HL-60/S4 (cell line): ENCODE results near the gene MRPL12.
"Not testable (repeated sequence)": the region's sequence is repeated elsewhere in the genome, so short reads cannot be mapped to it uniquely, and the experiment has no call there.

Experiments used
- in situ Hi-C: fragments of 300-500 bp; cut with MboI; formaldehyde crosslinking; loops from 2 replicates; pipeline ENCODE4 v1.14.3; 2022; ENCODE audit warnings: low sequenced_read_pairs

Gene MRPL12

DNA sequence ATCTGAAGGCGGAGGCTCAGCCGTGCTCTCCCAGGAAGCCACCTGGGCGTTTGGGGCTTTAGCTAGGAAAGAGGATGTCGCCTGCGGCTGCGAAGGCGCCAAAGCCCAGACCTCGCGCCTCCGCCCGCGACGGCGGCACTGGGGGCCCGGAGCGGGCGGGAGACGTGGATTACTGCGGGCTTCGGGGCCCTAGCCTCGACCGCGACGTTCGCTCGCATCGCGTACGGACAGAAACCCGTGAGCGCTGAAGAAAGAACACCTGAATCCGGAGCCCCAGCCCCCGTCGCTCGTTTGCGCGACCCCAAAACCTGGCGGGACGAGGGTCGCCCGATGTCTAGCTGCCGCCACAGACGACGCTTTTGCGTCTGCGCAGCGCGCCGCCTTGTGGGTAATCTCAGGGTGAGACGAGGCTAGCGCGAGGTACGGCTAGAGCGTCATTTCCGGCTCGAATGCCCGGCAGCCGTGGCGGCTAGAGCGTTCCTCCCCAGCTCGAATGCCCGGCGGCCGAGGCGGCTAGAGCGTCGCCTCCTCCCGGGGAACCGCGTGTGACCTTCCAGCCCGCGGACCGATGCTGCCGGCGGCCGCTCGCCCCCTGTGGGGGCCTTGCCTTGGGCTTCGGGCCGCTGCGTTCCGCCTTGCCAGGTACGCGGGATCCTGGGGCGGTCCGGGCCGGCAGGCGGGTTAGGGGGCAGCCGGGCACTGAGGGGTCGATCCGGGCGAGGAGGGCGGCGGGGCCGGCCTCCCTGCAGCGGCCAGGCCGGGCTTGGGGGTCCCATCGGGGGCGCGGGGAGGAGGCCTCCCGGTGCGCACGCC lies at the start of gene MRPL12:
Gene MRPL12, plus strand, starts transcription at position 434 of the 813 bp plus-strand sequence. Its CDS starts 135 bp downstream, at position 569.
- in situ Hi-C loops, result no loop called here

DNA sequence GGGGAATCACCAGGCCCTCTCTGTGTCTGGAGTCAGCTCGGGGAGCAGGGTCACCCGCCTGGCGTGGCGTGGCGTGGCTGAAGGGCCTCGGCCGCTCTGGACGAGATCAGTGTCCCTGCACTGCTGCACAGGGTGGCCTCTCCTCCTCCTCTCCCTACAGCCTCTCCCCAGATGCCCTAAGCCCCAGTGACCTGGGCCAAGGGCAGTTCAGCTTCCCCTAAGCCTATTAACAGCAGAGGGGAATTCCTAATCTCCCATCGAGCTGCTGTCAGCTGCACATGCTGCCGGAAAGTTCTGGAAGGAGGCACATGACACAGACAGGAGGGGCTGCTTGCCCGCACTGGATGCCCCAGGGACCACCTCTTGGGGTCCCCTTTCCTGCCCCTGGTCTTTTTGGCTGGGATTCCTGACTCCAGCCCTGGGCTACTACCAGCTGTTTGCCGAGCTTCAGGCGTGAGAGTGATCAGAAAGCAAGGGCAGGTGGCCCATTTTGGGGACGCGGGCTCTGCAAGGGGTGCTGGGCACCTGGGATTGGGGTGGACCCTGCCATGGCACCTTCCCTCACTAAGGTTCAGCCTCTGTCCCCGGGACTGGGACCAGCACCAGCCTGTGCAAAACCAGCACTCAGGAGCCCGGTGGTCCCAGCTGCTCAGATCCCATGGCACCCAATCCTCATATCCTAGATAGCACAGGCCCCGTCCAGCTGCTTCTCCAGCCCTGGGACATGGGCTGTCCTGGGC lies 47.6 kb upstream of the MRPL12 start:
- in situ Hi-C loops, result no loop called here

DNA sequence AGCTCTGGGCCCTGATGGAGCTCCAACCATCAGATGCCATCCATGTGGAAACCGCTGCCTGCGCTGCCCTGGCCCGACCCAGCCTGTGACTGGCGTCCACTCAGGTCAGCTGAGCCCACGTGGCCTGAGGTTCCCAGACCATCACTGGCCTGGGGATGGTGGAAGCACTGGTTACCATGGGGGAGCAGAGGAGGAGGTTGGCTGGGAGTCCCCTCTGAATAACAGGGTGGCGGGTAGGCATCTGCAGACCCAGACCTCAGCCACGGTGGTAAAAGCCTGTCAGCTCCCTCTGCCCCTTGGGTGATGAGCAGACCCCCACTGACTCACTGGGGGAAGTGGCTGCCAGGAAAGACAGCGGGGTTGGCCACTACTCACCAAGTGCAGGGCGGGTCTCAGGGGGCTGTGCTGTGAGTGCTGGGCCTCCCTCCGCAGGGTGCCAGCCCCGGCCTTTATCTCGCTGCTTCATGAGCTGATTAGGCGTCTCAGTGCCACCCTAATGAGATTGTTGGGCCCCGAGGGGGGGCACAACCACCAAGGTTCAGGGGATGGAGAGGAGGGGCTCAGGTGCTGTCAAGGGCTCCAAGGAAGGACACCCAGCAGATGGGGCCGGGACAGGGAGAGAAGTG lies 46.9 kb upstream of the MRPL12 start, which contains the start of gene PDE6G:
Gene PDE6G, minus strand, starts transcription at position 425 of the 626 bp plus-strand sequence. CDS start 3,237 bp downstream, outside the sequence.
- in situ Hi-C loops, result no loop called here

DNA sequence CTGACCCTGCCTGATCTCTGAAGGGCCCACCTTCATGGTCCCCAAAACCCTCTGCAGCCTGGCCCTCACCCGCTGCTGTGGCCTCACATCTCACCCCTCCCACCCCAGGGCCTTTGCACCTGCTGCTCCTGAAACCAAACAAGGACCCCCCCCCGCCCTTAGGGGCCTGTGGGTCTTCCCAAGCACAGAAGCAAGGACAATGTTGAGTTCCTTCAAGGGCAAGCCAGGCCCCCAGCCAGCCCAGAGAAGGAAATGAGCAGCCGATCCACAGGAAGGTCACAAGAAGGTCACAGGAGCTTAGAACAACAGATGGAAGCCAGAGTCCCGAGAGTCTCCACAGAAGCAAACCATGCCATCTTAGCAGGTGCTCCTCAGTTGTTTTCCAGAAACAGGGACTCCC lies 46.3 kb upstream of the MRPL12 start:
- in situ Hi-C loops, result no loop called here

GRCh38 chr17:81659038-81659437 lies 44.1 kb upstream of the MRPL12 start:
- in situ Hi-C loops, result no loop called here

DNA sequence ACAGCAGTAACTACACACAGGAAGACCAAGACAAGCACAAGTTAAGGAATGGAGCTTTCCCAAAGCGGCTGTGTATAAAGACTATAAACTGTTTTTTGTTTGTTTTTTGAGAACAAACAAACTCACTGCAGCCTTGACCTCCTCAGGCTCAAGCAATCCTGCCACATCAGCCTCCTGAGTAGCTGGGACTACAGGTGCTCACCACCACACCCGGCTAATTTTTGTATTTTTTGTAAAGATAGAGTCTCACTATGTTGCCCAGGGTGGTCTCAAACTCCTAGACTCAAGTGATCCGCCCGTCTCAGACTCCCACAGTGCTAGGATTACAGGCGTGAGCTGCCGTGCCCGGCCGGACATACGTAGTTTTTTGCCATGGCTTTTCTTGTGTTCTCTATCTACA lies 42.7 kb upstream of the MRPL12 start:
- in situ Hi-C loops, result no loop called here

GRCh38 chr17:81662002-81662401 lies 41.2 kb upstream of the MRPL12 start:
- in situ Hi-C loops, result no loop called here

- in situ Hi-C loops, result no loop called here
These were observed 39.1 kb upstream of the MRPL12 start for GRCh38 chr17:81664051-81664470.

DNA sequence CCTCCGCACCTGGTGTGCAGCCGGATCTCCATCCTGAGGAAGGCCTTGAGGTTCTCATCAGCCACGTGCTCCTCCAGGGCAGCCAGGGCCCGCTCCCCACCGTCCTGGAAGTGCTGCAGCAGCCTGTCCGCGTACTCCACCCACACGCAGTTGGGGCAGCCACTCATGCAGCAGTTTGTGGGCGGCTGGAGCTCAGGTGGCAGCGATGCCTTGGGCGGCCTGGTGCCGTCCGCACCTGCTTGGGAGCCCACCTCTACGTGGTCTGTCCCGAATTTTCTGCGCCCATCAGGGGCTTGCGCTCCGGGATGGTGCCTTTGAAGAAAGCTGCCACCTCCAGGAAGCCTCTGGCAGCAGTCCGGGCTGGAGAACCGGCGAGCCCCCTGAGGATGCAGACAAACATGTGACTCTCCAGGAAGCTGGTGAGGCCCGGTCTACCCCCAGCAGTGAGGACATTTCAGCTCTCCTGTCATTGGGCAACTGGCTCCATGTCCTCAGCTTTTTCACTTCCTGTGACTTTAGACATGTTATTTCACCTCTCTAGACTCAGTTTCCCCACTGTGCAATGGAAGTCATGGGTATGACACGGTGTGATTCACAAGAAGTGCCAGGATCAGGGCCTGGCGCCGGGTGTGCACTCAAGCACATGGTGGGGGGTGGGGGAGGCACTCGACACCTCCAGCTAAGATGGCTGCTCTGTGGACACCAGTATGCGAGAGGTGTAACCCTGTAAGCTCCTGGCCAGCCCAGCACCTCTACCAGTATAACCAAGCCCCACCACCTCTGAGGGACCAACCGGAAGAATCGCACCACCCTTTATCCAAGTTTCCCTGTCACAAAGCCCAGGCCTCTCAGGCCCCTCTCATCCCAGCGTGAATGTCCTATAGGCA lies 37.7 kb upstream of the MRPL12 start:
- in situ Hi-C loops, result no loop called here

DNA sequence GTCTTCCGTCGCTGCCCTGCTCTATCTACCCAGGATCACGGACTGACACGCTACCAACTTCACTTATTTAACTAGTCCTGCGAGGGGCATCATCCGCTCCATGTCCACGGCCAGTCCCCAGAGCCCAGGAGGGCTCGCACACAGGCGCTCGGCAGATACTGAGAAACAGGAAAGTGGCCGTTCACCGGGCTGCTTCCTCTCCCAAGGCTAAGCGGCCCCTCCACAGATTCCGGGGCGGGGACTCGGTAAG lies 37.1 kb upstream of the MRPL12 start:
- in situ Hi-C loops, result no loop called here

- in situ Hi-C loops, result no loop called here
These were observed 36.6 kb upstream of the MRPL12 start, which contains the start of the genes CCDC137 and OXLD1 for GRCh38 chr17:81666342-81667191. Gene CCDC137 (plus strand): TSS chr17:81666737. CDS start chr17:81666767, 30 bp downstream. Gene OXLD1 (minus strand): TSS chr17:81666605. CDS start chr17:81666577, 28 bp downstream.

DNA sequence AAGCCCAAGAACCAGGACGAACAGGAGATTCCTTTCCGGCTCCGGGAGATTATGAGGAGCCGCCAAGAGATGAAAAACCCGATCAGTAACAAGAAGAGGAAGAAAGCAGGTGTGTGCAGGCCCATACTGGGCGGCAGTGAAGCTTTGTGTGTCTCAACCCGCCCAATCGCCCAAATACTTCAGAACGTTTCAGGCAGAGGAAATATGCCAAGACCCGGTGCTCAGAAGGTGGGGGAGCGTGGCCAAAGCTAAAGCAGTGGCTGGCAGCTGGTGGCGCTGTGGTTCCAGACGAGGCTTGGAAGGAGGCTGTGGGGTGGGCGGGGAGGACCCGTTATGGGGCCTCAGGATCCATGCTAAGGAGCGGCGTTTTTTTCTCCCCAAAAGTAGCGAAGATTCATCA lies 35.4 kb upstream of the MRPL12 start:
- in situ Hi-C loops, result no loop called here

- in situ Hi-C loops, result no loop called here
These were observed 30.7 kb upstream of the MRPL12 start for GRCh38 chr17:81672504-81672903.

DNA sequence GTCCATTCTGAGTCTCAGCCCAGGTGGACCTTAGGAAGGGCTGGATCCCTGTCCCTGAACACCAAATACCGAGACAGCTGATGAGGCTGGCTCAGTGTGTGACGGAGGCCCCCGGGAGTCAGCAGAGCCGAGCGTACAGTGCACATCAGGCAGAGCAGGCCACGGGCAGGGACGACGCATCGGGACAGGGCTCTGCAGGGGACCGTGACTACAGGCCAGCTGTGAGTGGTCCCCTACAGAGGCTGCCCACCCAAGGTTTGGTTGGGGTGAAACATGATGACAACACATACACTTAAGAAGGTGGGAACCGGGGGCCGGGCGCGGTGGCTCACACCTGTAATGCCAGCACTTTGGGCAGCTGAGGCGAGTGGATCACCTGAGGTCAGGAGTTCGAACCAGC lies 30.2 kb upstream of the MRPL12 start:
- in situ Hi-C loops, result no loop called here

DNA sequence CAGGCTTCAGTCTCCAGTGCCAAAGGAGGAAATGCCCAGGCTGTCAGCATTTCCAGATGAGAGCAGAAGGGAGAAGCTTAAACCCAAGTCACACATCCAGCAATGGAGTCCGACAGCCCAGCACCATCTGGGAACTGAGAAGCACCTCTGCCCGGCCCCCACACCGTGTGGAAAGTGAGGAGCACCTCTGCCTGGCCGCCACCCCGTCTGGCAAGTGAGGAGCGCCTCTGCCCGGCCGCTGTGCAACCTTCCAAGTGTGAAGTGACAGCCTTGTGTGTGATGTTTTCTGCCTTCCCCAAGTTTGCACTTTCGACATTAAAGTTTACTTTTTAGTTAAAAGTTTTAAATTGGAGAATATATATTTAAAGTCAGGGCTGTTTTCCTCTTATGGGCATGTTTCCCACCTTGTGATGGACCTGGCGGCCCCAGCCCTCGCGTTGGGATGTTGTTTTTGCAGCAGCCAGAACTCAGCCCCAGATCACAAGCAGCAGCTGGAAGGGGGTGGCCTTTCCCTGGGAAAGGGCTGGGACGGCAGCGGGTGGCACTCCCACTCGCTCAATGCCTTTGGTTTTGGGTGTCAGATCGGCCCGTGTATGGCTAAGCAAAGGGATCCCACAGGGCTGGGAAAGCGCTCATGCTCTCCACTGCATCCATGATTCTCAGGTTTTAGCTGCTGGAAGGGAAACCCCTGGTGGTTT lies 29.5 kb upstream of the MRPL12 start:
- in situ Hi-C loops, result no loop called here

DNA sequence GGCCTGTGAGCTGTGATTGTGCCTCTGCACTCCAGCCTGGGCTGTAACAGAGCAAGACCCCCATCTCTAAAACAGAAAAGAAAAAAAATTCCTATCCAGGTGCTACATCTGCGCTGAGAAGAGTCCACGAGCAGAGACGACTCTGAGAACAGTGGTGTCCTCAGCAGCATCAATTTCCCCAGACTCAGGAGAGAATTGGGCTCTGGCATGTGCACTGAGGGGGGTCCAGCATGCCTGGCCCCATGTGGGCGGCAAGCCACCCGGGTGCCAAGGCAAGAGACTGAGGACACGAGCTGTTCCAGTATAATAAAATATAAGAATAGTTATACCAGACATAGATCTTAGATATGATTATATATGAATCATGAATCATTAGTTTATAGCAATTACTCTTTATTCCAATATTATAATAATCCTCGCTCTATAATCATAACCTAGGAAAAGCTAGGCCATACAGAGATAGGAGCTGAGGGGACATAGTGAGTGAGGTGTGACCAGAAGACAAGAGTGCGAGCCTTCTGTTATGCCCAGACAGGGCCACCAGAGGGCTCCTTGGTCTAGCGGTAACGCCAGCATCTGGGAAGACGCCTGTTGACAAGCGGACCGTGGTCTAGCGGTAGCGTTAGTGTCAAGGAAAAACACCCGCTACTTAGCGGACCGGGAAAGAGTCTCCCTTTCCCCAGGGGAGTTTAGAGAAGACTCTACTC lies 27.5 kb upstream of the MRPL12 start:
- in situ Hi-C loops, result not testable (repeated sequence)

- in situ Hi-C loops, result no loop called here
These were observed 26.3 kb upstream of the MRPL12 start for GRCh38 chr17:81676906-81677305.

DNA sequence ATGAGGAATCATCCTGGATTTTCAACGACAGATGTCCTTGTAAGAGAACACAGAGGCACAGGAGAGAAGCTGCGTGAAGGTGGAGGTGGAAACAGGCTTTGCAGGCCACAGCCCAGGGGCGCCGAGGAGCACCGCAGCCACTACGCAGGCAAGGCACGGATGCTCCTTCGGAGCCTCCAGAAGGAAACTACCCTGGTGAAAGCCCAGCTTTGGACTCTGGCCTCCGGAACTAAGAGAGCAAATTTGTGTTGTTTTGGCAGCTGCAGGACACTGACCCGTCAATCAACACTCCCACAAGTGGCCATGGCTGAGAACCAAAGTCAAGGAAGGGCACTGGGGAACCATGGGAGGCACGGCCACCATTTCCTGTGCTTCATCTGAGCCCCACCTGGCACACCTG lies 23.0 kb upstream of the MRPL12 start:
- in situ Hi-C loops, result no loop called here

GRCh38 chr17:81681672-81682071 lies 21.5 kb upstream of the MRPL12 start:
- in situ Hi-C loops, result no loop called here
